Kidney capillary endothelial cell (primary cell): Measurements from ENCODE around the gene SLC6A6.

Source experiments
- DNase-seq: peaks from one replicate; pipeline ENCODE4 v3.0.0-alpha.2; 2018; ENCODE audit warnings: low spot score

Gene SLC6A6

DNA sequence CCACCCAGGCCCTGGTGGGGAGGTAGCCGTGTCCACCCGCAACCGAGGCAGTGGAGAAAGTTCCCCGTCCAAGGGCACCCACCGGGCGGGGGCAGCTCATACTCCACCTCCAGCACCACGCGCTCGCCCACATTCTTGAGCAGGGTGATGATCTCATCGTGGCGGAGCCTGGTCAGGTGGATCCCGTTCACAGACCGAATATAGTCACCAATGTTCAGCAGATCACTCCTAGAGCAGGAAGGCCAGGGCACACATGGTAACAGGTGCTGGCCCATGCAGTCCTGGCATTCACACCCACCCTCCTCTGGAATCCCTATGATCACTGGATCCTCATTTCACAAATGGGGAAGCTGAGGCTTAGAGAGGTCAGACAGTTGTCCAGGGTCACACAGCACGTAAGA, 121.9 kb downstream of the SLC6A6 start:
- no peak for DNase-seq

DNA sequence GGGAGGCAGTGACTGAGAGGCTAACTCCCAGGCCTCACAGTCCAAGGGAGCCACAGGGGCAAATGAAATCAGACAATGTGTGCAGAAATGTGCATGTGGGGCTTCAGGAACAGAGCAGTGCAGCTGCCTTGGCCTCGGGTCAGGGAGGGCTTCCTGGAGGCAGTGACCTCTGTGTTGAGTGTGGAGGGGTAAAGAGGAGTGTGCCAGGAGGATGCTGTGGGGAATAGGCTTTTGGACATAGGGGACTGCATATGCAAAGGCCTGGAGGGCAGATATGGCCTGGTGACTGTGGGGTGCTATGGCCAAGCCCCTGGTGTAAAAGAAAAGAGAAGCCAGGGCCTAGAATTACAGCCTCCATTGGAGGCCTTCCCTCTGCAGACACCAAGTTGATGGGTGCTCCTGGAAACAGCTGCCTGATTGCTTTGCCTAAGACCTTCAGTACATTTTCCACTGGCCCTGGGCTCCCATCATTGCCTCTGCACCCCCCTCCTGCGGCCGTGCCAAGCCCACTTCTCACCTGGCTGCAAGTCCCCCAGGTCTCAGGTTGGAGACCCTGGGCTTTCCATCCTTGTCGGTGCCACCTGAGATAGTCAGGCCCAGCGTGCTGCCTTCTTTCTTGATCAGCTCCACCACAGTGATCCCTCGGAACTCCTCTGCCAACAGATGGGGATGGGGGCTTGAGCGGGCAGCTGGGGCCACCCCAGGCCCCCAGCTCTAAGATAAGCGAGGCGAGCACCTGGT, 122.7 kb downstream of the SLC6A6 start:
- DNase-seq: no peak

DNA sequence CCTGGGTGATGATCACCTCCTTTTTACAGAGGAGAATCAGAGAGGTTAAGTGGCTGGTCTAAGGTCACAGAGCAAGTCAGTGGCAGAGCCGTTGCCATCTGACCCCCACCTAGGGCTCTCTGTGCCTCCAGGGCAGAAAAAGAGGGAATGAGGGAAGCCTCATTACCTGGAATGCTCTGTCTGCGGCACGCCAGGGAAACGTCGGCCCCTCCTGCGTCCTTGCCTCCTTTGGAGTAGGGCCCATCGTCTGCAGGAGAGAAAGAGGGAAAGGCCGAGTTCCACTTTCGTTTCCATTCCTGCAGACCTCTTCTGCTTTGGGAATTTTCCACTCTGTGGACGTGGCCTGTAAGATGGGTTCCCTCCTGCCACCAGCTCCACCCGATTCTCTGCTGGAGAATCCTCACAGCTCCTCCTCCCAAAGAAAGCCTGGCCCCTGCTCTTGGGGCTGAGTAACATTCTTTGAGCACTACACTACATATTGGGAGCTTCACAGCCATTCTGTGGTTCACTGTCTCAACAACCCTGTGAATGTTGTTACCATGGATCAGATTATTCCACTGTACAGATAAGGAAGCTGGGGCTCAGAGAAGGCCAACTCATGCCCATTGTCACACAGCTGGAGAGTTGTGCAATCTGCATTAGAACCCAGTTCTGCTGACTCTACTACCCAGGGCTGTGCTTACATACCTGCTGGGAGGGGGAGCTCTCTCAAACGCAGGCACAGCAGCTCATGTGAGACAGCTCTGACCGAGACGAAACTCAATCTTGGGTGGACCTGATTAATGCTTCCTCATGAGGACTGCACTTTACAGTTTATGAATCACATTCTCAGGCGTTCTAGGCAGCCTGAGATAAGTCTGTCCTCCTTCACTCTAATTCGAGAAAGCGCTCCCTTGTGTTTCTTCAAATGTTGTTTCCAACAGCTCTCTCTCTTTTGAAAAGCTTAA, 123.6 kb downstream of the SLC6A6 start:
- no peak for DNase-seq

DNA sequence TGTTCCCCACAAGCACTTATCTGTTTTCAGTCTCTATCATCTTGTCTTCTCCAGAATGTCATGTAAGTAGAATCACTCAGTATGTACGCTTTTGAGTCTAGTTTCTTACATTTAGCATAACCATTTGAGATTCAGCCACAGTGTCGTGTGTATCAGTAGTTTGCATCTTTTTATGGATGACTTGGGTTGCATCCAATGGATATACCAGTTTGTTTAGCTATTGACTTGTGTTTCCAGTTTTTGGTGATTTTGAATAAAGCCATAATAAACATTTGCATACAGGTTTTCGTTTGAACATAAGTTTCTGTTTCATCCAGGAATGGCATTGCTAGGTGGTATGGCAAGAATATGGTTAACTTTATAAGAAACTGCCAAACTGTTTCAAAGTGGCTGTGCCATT, 125.7 kb downstream of the SLC6A6 start:
- DNase-seq: no peak

DNA sequence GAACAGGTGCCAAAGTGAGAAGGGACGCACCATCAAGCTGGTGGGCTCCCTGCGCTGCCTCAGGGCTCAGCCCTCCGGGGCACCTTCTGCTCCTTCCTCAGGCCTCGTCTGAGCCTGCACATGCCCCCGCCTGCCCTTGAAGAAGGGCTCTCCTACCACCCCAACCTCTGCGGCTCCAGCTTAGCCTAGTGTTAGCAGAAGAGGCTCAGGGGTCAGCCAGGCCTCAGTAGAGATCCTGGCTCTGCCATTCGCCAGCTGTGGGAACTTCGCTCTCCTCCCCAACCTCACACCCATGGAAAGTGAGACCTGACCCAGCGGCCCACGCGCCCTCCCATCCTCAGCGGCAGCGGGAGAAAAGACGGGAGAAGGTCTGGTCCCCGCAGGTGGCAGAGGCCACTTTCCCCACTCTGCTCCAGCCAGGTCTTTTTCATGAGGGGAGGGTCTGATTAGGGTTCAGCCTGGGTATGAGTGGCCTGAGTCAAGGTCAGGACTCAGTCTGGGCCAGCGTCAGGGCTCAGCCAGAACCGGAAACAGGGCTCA, 129.5 kb downstream of the SLC6A6 start:
- no peak for DNase-seq

DNA sequence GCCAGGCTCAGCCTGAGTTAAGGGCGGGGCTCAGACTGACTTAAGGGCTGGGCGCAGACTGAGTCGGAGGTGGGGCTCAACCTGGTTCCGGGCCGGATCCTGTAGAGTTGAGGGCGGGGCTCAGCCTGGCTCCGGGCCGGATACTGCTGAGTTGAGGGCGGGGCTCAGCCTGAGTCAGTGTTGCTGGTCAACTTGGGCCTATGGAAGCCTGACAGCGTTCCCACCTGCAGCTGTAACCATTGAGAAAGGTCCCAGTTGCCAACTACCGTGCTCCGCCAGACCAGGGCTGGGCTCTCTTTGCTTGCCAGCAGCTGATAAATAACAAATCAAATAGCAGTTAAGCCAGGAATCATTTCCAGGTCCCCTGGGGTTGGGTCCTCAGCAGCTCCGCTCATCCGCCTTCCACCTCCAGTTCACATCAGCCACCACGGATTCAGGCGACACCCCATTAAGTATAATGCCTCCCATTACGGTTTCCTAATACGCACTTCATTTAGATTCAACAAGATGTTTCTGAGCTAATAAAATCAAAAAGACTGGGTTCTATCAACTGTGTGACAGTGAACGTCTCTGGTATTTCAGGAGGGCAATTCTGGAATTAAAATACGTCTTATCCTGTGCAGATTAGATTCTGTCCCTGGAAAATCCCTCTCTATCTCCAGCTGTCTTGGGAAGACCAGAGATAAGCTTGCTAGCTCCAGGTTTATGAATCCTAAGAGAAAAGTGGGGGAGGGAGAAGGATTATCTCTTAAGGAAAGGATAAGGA, 130.5 kb downstream of the SLC6A6 start:
- DNase-seq: peak; percentile 58

DNA sequence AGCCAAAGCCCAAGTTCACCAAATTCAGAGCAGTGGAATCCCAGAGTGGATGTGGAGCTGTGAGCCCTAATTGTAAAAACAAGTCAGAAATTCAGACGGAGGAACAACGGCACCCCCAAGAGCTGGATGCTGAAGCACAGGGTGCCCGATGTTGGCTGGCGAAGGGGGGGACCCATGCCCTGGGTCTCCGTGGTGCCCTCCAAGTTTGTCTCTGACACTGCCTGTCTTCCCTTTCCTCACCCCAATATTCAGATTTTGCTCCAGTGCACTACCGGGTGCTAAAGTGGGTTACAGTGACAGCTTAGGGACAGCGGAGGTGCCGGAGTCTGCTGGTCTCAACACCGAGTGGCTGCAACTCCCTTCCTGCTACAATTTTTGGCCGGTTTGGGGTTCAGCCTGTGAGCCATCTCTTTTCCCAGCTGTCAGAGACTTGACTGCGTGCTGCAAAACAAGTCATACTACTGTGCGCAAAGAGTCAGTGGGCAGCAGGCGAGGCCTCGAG, 131.1 kb downstream of the SLC6A6 start:
- DNase-seq: no peak

DNA sequence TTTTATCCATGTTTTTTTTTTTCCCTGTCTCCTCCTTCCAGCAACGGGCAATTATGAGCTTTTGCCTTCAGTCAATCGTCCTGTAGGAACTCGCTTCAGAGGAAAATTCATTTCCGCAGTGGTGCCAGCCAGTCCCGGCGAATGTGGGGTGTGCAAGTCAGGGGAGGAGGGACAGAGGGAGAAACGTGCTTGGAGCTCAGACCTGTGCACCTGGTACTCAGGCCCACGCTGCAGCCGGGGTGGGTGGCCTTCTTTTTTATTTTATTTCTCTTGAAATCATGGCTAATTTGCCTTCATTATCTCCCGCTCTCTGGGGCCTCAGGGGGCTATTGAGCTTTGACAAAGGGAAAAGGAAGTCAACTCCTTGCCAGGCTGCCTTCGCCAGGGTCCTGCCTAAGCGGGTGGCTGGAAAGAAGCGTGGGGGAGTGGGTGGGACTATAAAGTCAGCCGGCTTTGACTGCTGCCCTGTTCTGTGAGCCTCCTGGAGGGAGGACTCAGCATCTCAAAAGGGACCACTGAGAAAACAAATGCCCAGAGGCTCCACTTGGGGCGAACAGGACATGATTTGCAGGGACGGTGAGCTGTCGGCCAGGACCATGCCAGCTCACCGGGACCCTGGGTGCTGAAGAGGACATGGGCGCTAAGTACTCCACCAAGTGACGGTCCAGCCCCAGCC, 132.2 kb downstream of the SLC6A6 start:
- peak; percentile 30 for DNase-seq

DNA sequence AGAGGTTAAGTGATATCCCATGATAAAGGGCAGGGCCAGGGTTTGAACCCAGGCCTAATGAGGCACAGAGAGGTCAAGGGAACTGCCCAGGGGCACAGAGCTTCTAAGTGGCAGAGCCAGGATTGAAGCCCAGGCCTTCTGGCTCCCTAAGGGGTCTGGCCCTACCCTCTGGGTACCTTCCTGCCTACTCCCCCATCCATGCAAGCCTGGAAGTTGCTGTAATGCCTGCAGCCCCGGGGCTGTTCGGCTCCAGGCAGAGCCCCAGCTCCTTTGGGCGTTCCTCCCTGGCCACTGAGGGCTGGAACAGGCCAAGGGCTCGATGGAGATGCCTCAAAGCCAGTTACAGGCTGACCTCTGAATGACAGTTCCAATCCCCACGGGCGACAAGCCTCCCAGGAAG, 133.2 kb downstream of the SLC6A6 start:
- no peak for DNase-seq

DNA sequence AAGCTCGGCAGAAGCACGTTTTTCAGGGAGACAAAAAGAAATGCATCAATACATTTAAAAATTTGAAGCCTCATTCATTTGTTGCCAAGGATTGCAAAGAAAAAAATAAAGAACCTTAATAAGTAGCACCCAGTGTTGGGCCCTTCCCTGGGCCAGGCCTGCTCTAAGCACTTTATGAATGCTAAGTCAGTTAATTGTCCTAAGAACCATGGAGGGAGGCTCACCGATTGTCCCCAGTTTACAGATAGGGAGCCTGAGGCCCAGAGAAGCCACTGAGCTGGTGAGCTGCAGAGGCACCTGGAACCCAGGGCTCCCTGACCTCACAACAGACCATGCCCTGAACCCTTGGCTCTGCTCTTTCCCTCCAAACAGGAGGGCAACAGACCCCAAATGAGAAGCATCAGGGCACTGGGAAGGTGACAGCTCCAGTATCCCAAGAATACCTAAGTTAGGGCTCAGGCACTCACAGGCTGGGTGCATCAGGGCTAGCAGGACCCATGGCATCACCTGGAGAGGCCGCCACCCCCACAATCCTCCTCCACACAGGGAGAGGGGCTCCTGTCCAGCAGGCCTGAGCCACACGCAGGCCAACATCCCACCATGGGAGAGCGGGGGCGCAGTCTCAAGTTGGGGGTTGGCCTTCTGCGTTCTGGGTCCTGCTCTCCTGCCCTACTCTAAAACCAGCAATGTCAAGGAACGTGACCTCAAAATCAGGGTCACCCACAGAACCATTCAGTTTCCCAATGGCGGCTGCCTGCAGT, 133.8 kb downstream of the SLC6A6 start:
- DNase-seq: no peak

DNA sequence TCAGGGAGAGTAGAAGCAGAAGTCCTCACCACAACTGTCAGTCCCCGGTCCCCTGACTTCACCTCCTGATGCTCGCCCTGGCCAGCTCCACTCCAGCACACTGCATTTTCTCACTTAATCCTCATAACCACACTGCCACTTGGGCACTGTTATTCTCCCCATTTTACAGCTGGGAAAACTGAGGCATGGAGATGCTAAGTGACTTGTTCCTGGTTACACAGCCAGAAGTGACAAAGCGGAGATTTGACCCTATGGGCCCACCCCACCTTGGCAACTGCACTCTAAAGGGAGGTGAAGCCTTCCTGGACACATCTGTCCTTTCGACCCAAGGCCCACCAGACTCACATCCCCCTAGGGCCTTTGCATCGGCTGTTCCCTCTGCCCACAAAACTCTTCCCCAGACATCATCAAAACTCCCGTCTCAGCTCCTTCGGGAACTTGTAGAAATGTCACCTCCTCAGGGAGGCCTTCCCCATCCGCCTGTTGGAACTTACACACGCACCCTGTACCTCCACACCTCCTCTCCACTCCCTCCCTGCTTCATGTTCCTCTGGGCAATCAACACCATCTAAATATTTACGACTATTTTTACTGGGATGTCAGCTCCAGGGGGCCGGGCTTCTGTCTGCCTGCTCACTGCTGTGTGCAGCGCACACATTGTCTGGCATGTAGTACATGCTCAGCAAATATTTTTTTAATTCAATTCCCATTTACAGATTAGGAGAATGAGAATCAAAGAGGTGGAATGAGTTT, 134.6 kb downstream of the SLC6A6 start:
- no peak for DNase-seq

DNA sequence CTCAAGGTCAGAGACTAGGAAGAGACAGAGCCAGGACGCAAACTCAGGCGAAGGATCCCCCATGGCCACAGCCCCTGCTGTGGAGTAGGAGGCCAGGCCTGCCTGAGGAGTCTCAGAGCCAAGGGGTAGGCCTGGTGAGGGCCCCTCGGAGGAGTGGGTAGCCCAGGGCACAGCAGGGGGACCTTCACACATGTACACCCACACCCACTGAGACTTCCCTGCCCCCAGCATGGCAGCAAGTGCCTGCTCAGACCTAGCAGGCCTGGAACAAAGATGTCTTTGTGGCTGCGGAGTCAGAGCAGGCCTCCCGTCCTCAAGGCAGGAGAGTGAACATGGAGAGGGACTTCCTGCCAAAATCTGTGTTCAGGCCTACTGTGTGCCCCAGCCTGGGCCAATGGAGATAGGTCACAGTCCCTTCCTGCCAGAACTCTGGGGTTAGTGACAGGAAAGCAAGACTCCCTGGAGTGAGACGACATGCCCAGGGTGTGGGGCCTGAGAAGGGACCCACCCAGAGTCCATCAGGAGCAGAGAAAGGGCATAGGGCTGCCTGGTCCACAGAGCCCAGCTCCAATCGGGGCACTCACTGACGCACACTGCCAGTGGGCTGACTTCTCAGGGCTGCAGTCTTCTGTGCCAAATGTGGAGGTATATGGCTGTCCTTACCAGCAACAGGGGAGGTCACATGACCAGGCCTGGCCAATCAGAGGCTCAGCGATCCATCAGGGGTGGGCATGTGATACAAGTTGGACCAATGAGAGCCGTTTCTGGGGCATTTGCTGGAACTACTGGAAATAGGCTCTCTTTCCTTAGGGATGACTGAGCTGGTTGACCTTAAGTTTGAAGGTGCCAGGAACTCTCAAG, 135.4 kb downstream of the SLC6A6 start:
- no peak for DNase-seq

DNA sequence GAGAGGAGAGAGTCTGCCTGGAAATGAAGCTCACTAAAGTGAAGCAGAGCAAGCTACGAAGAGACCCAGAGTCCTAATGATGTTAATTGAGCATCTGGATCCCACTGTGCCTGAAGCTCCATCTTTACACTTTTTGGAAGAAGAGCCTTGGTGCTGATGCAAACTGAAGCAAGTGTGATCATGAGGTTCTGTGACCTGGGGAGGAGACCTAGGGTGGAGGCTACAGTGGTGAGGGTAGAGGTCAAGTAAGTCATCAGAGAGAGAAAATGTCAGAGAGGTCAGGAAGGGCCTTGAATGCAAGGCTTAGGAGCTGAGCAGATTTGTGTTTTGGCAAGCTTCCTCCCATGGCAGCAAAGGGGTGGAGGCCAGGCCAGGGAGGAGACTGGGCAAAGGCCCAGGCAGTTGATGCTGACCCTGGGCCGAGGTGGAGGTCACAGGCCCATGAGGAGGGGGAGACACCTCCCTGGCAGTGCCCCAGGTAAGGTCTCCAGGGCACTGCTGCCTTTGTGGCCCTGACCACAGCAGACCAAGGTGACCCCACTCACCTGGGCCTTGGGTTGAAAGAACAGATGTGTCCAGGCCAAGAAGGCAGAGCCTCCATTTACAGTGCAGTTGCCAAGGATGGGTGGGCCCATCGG, 136.2 kb downstream of the SLC6A6 start:
- DNase-seq: no peak
